ENCODE measurements around the gene HMCN1.

The HMCN1 gene

GRCh38 chr1:185920602-185921001 lies 186.4 kb downstream of the HMCN1 start:
- DNase-seq: no peak

- DNase-seq: no peak
Measured at GRCh38 chr1:185921636-185922035, 187.4 kb downstream of the HMCN1 start.

GRCh38 chr1:185926588-185926987 lies 192.4 kb downstream of the HMCN1 start:
- DNase-seq: no peak

DNA sequence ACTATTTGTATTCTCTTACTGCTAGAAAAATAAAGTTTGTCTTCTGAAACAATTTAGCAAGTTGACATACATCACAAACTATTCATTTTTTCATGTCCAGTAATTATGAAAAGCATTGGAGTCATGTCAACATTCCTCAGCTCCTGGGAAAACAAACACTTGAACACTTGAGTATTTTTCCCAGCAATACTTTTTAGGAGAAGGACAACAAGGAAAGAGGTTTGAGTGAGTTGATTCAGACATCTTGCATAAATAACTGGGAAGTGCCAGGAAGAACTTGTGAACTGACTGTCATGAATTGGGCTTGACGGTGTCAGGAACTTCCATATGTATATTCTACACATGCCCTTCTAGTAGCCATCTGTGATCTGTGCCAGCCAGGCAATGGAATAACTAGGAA lies 195.6 kb downstream of the HMCN1 start:
- no peak for DNase-seq

GRCh38 chr1:185931438-185931837 lies 197.2 kb downstream of the HMCN1 start:
- DNase-seq: no peak

DNA sequence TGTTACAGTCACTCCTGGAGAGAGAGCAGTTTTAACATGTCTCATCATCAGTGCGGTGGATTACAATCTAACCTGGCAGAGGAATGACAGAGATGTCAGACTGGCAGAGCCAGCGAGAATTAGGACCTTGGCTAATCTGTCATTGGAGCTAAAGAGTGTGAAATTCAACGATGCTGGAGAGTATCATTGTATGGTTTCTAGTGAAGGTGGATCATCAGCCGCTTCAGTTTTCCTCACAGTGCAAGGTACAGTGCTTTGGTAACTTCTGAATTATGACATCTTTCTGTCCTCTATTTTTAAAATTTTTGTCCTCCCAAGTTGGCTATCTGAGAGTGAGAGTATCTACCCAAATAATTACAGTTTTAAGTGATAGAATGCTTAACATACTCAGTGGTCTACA lies 199.4 kb downstream of the HMCN1 start:
- no peak for DNase-seq

DNA sequence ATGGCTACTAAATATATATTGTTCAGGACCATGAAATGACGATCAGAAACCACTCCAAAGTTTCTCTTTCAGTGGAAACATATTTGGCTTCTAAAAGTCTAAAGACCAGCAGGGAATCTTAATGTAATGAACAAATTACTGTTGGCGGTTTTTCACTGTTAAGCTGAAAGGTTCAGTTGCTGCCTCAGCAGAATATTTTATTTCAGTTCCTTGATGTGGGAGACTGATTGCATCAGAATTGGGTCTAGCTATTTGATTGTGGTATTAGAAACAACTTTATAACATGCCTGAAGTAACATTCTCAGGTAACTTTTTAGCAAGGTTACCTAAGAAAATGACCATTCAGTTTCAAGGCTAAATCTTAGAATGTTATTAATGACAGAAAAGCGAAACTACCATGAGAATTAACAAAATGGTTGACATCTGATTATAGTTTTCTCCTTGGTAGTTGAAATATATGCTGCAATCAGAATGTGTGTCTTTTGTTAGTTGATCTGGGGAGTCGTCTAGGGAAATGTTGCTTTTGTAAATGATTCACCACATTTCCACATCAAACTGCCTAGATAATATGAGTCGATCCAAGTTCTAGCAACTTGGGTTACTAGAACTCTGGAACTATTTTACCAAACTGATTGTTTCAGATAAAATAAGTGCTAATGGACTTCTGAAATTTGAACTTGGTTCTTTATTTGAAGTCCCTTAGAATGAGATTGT lies 200.4 kb downstream of the HMCN1 start:
- DNase-seq: no peak

- DNase-seq: no peak
Measured at GRCh38 chr1:185935360-185935759, 201.2 kb downstream of the HMCN1 start.

DNA sequence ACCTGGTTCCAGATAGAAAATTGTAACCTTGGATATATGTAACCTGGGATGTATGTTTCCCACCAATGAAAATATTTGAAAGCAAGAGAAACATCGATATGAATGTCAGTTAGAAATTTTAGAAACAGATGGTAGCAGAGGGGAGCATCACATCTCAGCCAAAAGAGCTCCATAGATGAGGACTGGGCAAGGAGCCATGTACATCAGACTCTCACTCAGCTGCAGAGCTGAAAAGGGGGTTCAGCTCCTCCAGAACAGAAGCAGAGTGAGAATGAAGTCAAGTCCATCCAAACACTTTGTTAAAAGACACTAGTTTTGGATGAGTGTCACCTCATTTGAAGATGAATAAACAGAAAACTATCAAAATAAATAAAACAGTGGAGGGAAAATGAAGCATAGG lies 202.4 kb downstream of the HMCN1 start:
- DNase-seq: no peak

GRCh38 chr1:185938396-185938795 lies 204.2 kb downstream of the HMCN1 start:
- no peak for DNase-seq

- DNase-seq: no peak
Measured at GRCh38 chr1:185939142-185939541, 205.0 kb downstream of the HMCN1 start.

GRCh38 chr1:185942961-185943360 lies 208.8 kb downstream of the HMCN1 start:
- DNase-seq: no peak

DNA sequence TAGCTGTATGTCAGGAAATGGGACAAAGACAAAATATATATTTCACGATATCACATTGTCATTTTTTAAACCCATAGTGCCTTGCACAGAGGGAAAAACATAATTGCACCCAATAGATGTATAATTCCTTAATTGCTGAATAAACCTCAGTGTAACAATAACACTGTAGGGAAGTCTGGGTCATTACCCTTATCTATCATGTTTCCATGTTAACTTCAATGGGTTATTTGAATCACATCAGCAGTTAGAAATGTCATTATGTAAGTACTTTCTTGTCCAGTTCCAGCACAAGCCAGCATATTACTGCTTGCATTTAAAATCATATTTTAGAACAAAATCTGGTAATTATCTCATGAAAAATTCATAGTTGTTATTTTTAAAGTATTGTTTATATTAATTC lies 222.7 kb downstream of the HMCN1 start:
- no peak for DNase-seq

DNA sequence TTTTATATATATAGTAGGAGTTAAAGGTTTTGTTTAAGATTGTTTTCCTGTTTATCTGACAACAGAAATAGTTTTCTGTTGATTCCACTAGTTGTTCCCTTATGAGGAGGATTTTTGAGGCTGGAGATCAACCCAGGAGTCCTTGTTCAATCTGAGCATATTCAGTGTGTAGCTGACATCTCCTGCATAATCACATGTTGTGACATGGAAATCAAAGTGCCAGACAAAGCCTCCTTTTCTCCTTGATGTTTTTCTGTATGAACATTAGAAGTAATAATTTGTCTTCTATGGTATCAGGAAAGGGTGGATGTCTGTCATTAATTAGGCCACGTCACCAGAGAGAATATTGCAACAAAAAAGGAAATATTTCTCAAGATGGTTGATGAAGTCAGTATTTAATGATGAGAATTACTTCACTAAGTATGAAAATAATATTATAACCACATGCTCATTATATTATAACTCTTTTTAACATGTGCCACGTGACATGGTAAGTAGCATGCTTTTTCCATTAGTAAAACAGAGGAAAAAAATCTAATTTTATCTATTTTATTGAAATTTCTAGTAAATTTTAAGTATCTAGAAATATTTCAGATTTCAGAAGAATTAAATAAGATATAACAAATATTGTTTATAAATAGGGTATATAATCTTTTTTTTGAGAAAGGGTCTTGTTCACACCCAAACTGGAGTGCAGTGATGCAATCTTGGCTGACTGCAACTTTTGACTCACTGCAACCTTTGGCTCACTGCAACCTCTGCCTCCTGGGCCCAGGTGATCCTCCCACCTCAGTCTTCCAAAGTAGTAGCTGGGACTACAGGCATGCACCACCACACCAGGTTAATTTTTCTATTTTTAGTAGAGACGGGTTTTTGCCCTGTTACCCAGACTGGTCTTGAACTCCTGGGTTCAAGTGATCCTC lies 223.5 kb downstream of the HMCN1 start:
- DNase-seq: no peak

GRCh38 chr1:185960422-185961321 lies 226.5 kb downstream of the HMCN1 start:
- DNase-seq: peak; percentile 76

- no peak for DNase-seq
Measured at GRCh38 chr1:185961664-185962063, 227.5 kb downstream of the HMCN1 start.

DNA sequence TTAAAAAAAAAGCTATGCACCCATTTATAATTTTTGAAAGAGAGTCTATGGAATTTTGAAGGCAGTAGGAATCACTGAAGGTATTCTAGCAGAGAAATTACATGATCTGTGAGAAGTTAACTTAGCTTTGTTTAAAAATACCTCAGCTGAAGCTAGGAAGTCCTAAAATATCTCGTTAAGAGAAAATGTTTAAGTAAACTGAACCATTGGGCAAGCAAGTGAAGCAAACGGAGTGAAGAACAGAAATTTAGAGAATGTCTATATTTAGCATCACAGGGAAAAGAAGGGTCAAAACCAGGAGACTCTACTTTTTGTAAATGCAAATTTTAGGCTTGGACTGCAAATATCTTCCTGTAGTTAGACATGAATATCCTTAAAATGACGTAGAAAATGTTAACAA lies 230.8 kb downstream of the HMCN1 start:
- DNase-seq: no peak

DNA sequence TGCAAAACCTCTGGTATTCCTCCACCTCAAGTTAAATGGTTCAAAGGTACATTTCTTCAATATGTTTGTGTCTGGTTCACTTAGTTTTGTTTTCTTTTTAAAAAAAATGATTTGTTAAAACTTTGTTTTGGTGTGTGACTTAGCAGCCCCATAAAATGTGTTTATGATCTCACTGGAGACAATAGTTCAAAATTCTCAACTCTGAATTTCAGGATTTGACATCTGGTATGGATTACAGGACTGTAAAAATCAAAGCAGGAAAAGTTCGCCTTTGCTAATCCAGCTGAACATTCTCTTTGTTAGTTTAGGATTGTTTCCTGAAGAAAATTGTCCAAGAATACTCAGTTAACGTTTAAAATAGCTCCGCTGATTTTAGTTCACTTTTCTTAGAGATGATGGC lies 231.7 kb downstream of the HMCN1 start:
- no peak for DNase-seq

GRCh38 chr1:185966471-185966870 lies 232.3 kb downstream of the HMCN1 start:
- DNase-seq: no peak

DNA sequence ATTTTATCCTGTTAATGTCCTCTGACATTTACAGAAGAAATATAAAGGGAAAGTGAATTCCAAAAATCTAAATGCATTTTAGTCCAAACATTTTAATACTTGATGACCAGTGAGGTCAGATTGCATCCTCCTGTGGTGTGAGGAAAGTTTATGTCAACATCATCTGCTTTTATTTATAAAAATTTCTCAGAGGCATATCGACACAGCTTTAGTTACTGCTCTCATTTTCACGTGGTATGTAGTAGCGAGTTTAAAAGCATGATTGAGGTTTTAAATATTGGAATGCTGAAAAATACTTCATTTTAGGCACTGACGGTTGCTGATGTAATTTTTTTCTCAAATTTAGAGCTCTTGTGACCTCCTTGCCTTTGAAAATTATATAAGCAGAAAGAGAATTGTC lies 234.8 kb downstream of the HMCN1 start:
- no peak for DNase-seq

- DNase-seq: no peak
Measured at GRCh38 chr1:185969524-185969991, 235.4 kb downstream of the HMCN1 start.

- DNase-seq: no peak
Measured at GRCh38 chr1:185971688-185972087, 237.5 kb downstream of the HMCN1 start.

Data from femur (tissue), 1 donor.